Measurements from ENCODE around the gene DBH.

The DBH gene

DNA sequence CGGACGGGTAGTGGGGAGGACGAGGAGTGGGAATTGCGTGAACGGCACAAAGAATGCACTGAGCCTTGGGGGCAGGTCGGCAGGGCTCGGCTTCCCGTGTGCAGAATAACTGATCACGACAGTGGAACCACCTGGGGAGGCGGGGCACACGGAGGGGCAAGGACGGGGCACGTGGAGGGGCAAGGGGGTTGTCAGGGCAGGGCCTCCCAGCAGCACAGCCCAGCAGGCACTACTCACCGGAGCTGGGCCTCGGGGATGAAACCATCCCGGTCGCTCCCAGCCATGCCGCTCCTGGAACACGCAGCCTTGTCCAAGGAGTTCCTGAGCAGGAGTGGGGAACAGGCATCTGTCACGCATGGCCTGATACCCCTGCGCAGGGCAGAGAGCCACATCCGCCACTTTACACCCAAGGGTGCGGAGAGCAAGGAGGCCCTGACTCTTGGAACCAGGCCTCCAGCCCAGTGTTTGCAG lies 68.6 kb downstream of the DBH start:
- DNase-seq: no peak

GRCh38 chr9:133705576-133705975 lies 69.4 kb downstream of the DBH start:
- peak; percentile 42 for DNase-seq

DNA sequence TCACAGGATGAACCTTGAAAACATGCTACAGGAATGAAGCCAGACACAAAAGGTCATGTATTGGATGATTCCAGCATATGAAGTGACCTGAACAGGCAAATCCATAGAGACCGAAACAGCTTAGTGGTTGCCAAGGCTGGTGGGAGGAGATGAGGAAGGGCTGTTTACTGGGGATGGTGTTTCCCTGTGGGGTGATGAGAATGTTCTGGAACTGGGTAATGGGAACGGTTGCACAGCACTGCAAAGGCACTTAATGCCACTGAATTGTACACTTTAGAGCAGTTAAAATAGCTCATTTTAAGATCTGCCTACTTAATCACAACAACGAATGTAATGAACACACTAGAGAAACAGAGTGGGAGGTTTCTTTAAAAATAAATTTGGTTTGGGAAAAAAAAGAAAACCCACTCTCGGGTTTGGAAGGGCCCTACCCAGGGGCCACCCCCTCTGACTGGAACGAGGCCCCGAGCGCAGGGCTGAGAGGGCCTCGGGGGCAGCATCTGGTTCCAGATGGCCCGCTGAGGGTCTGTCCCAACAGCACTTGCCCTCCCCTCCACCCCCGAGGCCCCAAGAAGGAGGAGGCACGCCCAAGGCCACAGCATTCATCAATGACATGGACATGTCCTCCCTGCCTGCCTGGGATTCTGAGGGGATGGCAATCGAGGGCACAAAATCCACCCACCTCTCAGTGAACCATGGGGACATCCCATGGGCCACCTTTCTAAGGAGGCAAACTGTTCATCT lies 70.3 kb downstream of the DBH start:
- no peak for DNase-seq

DNA sequence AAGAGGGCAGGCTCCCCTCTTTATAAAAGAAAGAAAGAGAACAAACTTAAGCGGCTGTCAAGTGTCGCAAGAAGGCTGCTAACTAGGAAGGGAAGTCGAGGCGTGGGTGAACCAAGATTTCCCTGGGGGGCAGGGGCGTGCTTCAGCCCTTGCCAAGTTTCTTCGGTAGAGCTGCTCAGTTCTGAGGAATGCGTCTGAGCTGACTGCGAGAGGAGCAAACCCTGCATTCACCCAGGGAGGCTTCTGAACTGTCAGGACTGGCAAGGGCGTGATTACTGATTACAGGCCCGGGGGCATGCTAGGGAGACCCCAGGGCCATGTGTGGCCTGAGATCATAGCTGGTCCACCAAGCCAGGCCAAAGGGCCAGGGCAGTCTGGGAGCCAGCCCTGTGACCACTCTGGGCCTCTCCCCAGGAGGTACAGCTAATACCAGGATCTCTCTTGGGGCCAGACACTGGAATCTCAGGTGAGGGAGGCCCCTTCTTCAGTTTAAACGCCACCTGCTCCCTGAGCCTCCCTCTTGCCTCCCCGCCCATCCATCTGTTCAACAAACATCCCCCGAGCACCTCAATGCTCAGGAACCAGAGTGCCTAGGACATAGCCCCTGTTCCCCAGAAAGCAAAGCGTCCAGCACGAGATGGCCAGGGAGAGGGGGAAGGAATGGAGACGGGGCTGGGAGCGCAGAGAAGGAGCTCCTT lies 71.1 kb downstream of the DBH start:
- DNase-seq: peak; percentile 61

DNA sequence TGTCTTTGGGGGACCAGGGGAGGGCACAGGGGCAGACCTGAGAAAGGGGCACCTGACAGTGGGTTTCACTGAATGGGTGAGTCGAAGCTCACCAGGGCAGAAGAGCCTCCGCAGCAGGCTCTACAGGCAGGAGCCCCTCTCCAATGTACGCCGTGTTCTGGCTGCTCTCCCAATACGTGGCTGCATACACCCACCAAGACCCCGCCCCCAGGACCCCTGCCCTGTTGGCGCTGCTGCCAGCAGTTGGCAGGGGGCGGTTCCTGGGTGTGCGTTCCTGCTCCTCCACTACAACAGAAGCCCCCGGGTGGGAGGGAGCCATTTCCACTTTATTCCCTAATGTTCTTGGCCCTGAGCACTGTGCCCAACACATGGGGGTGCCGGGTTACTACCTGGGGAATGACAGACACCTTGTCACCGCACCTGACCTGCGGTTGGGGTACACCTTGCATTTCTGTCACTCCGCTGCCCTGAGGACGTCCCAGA lies 71.6 kb downstream of the DBH start:
- DNase-seq: peak; percentile 83

GRCh38 chr9:133708246-133709014 lies 72.3 kb downstream of the DBH start:
- DNase-seq: no peak
